ENCODE data around the gene LRRC4C. TPM values are rescaled to one million over a fixed set of nuclear protein-coding genes. Genes with fewer than 3 reads are reported as not detected.

Gene LRRC4C
- total RNA-seq, 3 donors from 2014 or later = 0.29 to 4.1 TPM; not detected in 1

GRCh38 chr11:41414771-41415440, 44.5 kb downstream of the LRRC4C start:
- H3K9me3 ChIP-seq = no peaks in the 10 kb centered on the region

GRCh38 chr11:41413843-41414242, 45.6 kb downstream of the LRRC4C start:
- no peaks in the 10 kb centered on the region for H3K4me1 ChIP-seq (ENCODE audit: low read depth)
- no peak for TF ChIP-seq CTCF (IDR thresholded peaks at IDR 0.05)
- ATAC-seq = no peak

More at GRCh38 chr11:41414771-41415440, 44.5 kb downstream of the LRRC4C start:
- Histone ChIP-seq H3K4me1 (ENCODE audit: low read depth) (no peaks in the 10 kb centered on the region), H3K36me3 (ENCODE audit: low read depth) (no peaks in the 10 kb centered on the region), H3K4me3 (no peak overlapping the region)
- TF ChIP-seq CTCF (IDR thresholded peaks at IDR 0.05) = no peak
- ATAC-seq (no peak), DNase-seq (no peak)
- intact Hi-C loops (cut with DNase I, micrococcal nuclease) = no loop called here

GRCh38 chr11:41405812-41406211, 53.6 kb downstream of the LRRC4C start:
- no peaks in the 10 kb centered on the region for H3K36me3 ChIP-seq (ENCODE audit: low read depth)
- no peak overlapping the region for H3K4me3 ChIP-seq
- intact Hi-C loops (cut with DNase I, micrococcal nuclease) = no loop called here
- H3K9me3 ChIP-seq = no peaks in the 10 kb centered on the region
- DNase-seq (no peak), ATAC-seq (no peak)
- no peak for TF ChIP-seq CTCF (IDR thresholded peaks at IDR 0.05)
- H3K4me1 ChIP-seq (ENCODE audit: low read depth) = no peaks in the 10 kb centered on the region

More at GRCh38 chr11:41413843-41414242, 45.6 kb downstream of the LRRC4C start:
- no peak overlapping the region for H3K4me3 ChIP-seq
- no peak for DNase-seq
- no peaks in the 10 kb centered on the region for H3K9me3 ChIP-seq
- H3K36me3 ChIP-seq (ENCODE audit: low read depth) = no peaks in the 10 kb centered on the region
- intact Hi-C loops (cut with DNase I, micrococcal nuclease) = no loop called here

DNA sequence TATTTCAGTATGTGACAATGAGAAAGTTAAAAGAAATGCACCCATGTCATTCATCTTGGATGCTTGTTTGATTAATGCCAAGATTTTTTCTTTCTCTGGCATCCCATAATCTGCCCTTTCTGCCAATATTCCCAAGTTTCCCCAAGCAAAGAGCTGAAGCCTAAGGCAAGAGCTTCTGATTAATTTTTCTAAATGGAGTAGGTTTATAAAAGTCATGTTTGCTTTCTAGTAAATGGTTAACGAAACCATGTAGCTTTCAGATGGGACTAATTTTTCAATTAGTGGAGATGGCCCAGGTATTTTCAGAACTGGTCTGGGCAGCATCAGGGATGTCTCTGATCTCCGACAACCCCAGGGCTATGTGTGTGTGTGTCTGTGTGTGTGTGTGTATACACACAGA, 55.3 kb downstream of the LRRC4C start:
- H3K4me3 ChIP-seq = no peak overlapping the region
- no peak for DNase-seq
- no peaks in the 10 kb centered on the region for H3K9me3 ChIP-seq
- no peaks in the 10 kb centered on the region for H3K4me1 ChIP-seq (ENCODE audit: low read depth)
- no peaks in the 10 kb centered on the region for H3K36me3 ChIP-seq (ENCODE audit: low read depth)
- TF ChIP-seq CTCF (IDR thresholded peaks at IDR 0.05) = no peak
- intact Hi-C loops (cut with DNase I, micrococcal nuclease) = no loop called here
- ATAC-seq = no peak

DNA sequence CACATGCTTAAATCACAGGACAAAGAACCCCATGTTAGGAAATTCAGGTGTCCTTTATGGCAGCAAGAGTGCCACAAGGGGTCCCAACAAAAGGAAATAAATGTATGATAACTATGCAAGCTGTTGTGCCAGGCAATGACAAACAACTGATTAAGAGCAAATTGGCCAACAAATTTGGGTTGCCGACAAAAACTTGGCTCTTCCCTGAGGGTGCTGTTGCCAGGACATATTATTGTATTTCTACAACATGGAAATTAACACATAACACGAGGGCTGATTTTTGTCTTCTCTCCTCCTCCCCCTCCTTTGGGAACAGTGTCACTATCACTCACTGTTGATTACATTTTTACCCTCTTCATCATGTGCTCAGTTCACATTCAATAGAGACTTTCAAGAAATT, 56.0 kb downstream of the LRRC4C start:
- Histone ChIP-seq H3K9me3 (no peaks in the 10 kb centered on the region), H3K4me1 (ENCODE audit: low read depth) (no peaks in the 10 kb centered on the region), H3K4me3 (no peak overlapping the region), H3K36me3 (ENCODE audit: low read depth) (no peaks in the 10 kb centered on the region)
- DNase-seq (no peak), ATAC-seq (no peak)
- intact Hi-C loops (cut with DNase I, micrococcal nuclease) = no loop called here
- no peak for TF ChIP-seq CTCF (IDR thresholded peaks at IDR 0.05)

Measured in mucosa of descending colon (tissue), 3 donors.